Activated CD4-positive, alpha-beta T cell treated with anti-CD3 and anti-CD28 coated beads for 1 hour (primary cell): ENCODE data around the gene PHLDB1.

ENCODE experiments used
- DNase-seq: peaks from one replicate; pipeline ENCODE4 v3.0.0-alpha.2; 2020

PHLDB1 gene

DNA sequence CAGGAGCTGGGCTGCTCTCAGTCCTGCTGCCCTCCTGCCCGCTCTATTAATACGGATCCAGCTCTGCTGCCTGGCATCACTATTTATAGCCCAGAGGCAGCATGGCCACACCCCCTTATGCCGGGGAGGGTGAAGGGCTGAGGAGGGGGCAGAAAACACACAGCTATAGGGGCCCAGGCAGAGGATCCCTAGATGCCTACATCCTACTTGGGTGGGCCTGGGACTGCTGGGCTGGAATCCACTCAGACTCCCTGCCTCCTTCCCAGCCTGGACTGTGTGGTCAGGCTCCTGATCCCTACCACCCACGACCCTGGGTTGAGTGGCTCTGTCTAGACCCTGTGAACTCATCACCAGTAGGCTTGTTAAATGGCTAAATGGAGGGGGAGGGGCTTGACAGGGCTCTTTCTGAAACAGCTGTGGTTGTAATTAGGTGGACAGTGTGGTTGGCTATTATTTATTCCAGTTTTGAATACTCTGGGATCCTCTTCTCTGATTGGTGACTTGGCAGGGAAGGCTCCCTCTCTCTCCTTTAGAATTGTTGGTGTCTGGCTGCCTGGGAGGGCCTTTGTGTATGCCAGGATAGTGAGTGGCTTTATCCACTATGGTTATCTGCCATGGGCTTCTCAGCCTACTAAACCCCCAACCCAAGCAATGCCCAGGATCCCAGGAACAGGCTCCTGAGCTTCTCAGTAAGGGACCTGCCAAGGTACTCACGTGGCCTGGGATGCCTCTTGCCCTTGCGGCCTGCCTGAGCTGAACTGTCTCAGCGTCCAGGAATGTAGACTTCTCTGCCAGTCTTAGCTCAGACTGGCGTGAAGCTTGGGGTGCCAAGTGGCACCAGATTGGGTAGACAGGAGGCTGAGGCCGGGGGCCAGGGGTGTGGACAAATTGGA lies 15.2 kb downstream of the PHLDB1 start:
- no peak for DNase-seq

DNA sequence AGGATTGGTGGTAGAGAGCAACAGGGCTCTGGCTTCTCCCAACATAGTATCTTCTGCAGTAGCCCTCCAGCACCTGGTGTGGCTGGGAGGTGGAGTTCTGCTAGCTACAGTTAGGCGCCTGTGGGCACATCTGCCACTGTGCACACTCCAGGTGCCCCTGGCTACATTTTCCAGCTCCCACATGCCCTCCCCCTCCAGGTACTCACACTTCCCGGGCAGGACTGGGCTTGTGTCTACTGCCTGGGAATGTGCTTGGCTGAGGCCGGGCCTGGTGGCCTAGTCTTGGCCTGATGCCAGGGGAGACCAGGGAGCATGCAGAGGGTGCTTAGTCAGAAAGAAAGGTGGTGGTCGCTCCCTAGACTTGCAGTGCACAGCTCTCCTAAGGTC lies 15.8 kb downstream of the PHLDB1 start:
- DNase-seq: no peak

- no peak for DNase-seq
Observed at GRCh38 chr11:118625036-118625690, 17.7 kb downstream of the PHLDB1 start.

DNA sequence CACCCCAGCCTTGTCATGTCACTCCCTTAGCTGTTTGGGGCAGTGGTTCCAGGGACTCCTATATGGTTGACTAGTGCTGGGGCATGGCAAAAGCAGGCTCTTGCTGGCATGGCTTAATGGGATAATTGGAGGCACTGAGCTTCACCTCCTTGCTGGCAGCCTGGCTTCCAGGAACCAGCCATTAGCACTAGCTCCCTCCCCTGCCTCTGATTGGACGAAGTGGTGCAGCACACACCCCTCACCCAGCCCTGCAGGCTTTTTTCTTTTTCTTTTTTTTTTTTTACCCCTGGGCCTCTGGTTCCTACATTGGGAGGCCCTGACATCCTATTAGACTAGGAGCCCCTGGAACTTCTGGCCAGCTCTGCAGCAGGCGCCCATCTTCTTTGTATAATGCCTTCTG lies 18.6 kb downstream of the PHLDB1 start:
- DNase-seq: no peak

DNA sequence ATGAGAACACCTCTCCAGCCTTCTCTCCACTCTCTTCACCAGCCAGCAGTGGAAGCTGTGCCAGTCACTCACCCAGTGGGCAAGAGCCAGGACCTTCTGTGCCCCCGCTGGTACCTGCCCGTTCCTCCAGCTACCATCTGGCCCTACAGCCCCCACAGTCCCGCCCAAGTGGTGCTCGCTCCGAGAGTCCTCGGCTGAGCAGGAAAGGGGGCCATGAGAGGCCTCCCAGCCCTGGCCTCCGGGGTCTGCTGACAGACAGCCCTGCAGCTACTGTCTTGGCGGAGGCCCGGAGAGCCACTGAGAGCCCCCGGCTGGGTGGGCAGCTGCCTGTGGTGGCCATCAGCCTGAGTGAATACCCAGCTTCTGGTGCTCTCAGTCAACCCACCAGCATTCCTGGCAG lies 20.2 kb downstream of the PHLDB1 start:
- no peak for DNase-seq

DNA sequence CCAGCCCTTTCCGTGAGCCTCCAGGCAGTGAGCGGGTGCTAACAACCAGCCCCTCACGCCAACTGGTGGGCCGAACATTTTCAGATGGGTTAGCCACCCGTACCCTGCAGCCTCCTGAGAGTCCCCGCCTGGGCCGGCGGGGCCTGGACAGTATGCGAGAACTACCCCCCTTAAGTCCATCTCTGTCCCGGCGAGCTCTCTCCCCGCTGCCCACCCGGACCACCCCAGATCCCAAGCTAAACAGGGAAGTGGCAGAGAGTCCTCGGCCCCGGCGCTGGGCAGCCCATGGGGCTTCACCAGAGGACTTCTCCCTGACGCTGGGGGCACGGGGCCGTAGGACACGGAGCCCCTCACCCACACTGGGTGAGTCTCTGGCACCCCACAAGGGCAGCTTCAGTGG lies 20.6 kb downstream of the PHLDB1 start:
- DNase-seq: no peak

DNA sequence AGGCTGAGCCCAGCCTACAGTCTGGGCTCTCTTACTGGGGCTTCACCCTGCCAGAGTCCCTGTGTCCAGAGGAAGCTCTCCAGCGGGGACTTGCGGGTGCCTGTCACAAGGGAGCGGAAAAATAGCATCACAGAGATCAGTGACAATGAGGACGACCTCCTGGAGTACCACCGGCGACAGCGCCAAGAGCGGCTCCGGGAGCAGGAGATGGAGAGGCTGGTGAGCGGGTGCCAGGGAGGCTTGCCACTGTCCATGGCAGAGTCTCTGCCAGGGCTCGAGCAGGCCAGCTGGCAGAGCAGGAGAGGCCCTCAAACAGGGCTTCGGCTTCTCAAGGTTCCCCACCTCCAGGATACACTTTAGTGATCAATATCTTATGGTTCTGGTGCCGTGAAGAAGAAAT lies 21.0 kb downstream of the PHLDB1 start:
- DNase-seq: no peak

- DNase-seq: no peak
Observed at GRCh38 chr11:118628861-118629549, 21.6 kb downstream of the PHLDB1 start.

DNA sequence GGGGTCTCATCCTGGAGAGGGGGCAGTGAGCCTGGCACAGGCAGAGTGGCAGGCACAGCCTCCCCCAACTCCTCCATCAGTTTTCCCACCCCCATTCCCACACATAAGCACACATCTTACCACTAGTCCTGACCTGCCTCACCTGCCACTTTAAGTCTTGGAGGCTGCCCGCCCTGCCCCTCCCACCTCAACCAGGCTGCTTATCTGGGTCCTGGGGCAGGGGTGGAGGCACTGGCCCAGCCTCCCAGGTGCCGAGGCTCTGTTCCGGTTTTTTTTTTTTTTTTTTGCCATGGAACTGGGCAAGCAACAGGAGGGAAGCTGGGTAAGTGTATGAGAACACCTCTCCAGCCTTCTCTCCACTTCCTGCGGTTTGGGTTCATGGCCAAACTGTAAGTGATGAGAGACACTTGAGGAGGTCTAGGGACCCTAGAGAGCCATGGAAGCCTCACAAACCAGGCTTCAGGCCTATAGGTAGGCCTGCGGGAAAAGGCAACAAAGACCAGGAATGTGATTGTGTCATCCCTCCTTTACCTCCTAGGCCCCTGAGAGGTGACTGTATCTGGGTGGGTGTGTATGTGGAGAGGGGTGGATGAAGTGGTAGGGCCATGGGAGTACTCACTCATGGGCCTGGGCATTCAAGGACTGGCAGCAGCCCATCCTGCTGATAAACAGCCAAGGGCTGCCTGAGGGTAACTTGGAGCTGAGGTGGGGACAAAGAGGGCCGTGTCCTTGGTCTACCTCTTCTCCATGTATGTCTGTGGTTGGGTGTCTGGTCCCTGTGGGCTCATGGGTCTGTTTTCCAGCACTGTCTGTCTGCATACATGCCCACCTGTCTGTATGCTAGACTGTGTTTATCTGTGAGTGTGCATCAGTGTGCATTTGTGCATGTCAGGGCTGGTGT lies 22.6 kb downstream of the PHLDB1 start:
- no peak for DNase-seq

DNA sequence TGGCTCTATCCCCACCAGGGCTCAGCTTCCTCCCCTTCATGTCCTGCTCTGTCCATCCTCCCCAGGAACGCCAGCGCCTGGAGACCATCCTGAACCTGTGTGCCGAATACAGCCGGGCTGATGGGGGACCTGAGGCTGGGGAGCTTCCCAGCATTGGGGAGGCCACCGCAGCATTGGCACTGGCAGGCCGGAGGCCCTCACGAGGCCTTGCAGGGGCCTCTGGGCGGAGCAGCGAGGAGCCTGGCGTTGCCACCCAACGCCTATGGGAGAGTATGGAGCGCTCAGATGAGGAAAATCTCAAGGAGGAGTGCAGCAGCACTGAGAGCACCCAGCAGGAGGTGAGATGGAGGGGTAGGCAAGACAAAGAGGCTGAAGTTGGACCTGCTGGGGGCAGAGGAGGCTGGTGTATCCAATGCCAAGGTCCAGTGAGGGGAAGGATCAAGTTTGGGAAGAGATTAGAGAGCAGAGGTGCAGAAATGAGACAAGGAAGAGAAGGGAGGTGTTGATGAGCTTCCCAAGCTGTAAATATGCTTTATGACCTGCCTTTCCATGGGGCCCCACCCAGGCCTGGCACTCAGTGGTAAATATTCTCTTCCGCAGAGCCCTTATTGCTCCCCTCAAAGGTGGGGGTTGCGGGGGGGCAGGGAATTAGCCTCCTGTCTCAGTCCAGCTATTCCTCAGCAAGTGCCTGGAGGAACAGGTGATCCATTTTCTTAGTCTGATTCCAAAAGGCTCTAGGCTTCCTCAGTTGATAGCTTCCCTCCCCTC lies 23.9 kb downstream of the PHLDB1 start:
- no peak for DNase-seq

DNA sequence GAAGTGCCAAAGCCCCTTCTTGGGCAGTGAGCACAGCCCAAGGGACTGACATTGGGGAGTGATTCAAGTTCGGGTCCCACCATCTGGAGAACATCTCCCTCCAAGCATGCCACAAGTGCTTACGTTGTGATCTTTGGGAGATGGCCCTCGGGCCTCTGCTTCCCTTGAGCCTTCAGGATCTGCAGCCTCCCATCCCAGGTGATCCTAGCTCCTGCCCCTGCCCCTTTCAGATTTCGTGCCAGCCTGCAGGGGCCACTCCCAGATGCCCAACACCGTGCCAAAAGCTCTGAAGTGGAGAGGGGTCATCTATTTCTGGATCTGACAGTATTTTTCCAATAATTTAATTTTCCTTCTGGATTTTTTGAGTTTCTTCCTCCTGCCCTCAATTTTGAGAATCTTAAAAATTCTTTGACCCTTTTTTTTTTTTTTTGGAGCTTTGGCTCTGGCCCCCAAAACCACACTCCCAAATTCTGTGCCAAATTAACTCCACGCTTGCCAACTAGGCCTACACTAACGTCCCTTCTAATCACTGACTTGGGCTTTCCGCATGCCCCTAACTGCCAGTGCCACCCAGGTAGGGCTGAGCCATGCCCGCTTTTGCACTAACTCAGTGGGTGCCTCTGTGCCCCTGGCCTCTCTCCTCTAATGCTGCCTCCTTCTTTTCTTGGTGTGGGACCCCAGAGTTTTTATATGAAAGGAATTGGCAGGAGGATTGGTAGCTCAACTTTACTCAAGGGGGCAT lies 25.3 kb downstream of the PHLDB1 start:
- DNase-seq: no peak

- no peak for DNase-seq
Observed at GRCh38 chr11:118633319-118633690, 25.9 kb downstream of the PHLDB1 start.

- no peak for DNase-seq
Observed at GRCh38 chr11:118633979-118634378, 26.6 kb downstream of the PHLDB1 start.

DNA sequence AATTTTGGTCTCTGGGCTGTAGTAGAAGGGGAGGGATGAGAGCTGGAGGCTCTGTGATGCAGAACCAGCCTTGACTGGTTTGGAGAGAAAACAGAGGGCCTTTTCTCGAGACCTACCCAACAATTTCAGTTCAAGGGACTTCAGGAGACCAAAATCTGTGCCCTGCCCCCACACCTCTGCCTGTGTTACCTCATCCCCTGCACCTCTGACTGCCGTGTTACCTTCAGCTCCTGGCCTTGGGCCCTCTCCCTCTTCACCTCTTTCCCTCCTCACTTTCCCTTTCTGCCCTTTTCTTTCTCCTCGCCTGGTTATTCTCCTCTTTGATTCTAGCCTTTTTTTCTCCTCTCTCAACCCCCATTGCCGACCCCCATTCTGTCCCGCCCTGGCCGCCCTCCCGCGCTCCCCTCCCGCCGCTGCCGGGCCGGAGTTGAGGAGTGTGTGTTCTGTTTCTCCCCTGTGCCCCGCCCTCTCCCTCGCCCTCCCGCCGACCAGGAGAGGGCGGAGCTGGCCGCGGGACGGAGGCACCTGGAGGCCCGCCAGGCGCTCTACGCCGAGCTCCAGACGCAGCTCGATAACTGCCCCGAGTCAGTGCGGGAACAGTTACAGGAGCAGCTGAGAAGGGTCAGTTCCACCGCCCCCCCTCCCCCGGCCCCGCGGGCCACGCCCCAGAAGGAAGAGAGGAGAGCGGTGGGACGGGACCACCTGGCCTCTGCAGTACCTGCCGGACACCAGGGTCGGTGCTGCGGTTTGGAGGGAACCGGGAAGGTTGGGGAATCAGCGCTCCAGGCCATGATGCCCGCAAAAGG lies 27.2 kb downstream of the PHLDB1 start:
- no peak for DNase-seq

DNA sequence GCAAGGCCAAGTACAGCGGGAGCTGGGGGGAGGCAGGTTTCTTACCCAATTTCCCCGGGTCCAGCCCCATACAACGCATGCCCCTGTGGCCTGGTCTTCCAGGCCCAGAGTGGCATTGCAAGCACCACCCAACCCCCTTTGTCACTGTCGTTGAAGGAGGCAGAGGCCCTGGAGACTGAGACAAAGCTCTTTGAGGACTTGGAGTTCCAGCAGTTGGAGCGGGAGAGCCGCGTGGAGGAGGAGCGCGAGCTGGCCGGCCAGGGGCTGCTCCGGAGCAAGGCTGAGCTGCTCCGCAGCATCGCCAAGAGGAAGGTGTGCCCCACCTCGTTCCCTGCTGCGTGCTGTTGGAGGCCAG lies 27.8 kb downstream of the PHLDB1 start:
- DNase-seq: no peak

DNA sequence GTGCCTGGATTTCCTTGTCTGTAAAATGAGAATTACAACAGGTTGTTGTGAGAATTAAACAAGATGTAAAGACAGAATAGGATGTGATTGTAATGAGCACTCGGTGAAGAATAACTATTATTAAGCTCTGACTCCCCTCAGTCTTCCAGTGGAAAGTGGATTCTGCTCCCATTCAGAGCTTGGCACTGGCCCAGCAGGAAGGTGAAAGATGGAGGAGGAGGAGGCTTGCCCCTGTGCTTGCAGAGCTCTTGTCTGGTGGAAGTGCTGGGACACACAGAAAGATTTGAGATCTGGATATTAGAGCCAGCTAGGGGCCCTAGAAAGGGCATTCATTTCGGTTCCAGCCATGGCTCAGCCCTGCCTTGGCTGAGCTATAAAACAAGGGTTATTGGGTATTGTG lies 28.2 kb downstream of the PHLDB1 start:
- no peak for DNase-seq

GRCh38 chr11:118636569-118637290 lies 29.3 kb downstream of the PHLDB1 start:
- no peak for DNase-seq

GRCh38 chr11:118638726-118639125 lies 31.3 kb downstream of the PHLDB1 start:
- no peak for DNase-seq

DNA sequence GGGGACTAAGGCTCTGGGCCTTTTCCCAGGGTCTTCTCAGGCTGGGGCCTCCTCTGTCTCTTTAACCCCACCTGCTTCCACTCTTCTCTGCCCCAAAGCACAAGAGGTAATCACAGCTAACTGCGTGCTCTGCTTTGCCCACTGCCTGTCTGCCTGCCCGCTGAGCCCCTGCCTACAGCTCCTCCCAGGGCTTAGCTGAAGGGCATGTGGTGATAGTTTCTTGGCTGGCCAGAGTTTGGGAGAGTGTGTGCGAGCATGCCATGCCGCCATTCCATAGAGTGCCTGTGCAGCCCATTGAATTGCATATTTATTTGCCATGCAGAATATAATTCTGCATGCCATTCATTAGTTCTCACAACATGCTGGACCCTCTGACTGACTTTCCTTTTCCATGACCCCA lies 32.5 kb downstream of the PHLDB1 start:
- DNase-seq: no peak
